Measurements from ENCODE around the gene ZFP36L2. TPM values are rescaled to one million over a fixed set of nuclear protein-coding genes. Genes with fewer than 3 reads are reported as not detected.
A peak's percentile ranks its signal among the peaks of the same experiment; 100 is the strongest.

The ZFP36L2 gene
- total RNA-seq (2014; rRNA removed; shearing (Covaris generic)) (13.8 and 14.4 TPM in 2 replicates), polyA plus RNA-seq (2016; fragmentation: Nextera tagmentation; extraction: Ambion mirVana) (71.7 and 78.2 TPM in 2 replicates)

- Histone ChIP-seq H3K4me1 (ENCODE audit: insufficient read depth) (peaks cover 23% of the 10 kb centered on the region), H3F3A (ENCODE audit: insufficient read depth) (peaks cover 42% of the 10 kb centered on the region), H3K9me2 (ENCODE audit: insufficient read depth) (no peaks in the 10 kb centered on the region), H3K9me3 (ENCODE audit: low read depth) (no peaks in the 10 kb centered on the region), H3K36me3 (ENCODE audit: low read depth) (peaks cover 22% of the 10 kb centered on the region), H3K9ac (peak within 1 kb of the TSS; percentile 96), H3K79me2 (ENCODE audit: insufficient read depth) (peaks cover 43% of the 10 kb centered on the region), H2AFZ (peak within 1 kb of the TSS; percentile 46), H3K27ac (peak within 1 kb of the TSS; percentile 93), H3K4me3 (peak within 1 kb of the TSS; percentile 97), H3K4me2 (ENCODE audit: unreplicated experiment) (peak within 1 kb of the TSS; percentile 93), H3K27me3 (replicated peaks; ENCODE audit: insufficient read depth) (no peaks in the 10 kb centered on the region), H4K20me1 (ENCODE audit: insufficient read depth) (no peaks in the 10 kb centered on the region)
- WGBS, 2 experiments (ENCODE audit: low coverage in 1 of 2, low lambda C conversion rate in 2 of 2, missing lambda C conversion rate in 2 of 2), result 0 to 1% methylated on average over 14 to 19 of the region's 58 CpGs
- DNase-seq, result peak; percentile 98
- in situ Hi-C loops (cut with MboI), result loop anchor here (10.0 kb wide), 1 partner anchor 252 kb away; no protein-coding TSS in a partner anchor
- no peak for TF ChIP-seq EZH2 (IDR thresholded peaks at IDR 0.05; ENCODE audit: insufficient read depth, poor library complexity, severe bottlenecking)
- no peak for TF ChIP-seq EZH2phosphoT487 (IDR thresholded peaks at IDR 0.05; ENCODE audit: insufficient read depth, low read depth)
These were observed at the start of gene ZFP36L2 for GRCh38 chr2:43226558-43226954. Gene ZFP36L2, minus strand, starts transcription at chr2:43226606. Its CDS starts 291 bp downstream, at chr2:43226315.

GRCh38 chr2:43274721-43275120 lies 48.3 kb upstream of the ZFP36L2 start:
- Histone ChIP-seq H3K4me1 (ENCODE audit: insufficient read depth) (peaks cover 35% of the 10 kb centered on the region), H3F3A (ENCODE audit: insufficient read depth) (peaks cover 17% of the 10 kb centered on the region), H2AFZ (no peak overlapping the region), H3K9ac (no peak overlapping the region), H3K9me3 (ENCODE audit: low read depth) (no peaks in the 10 kb centered on the region), H3K4me3 (no peak overlapping the region), H3K4me2 (ENCODE audit: unreplicated experiment) (no peak overlapping the region), H3K9me2 (ENCODE audit: insufficient read depth) (no peaks in the 10 kb centered on the region), H3K27me3 (replicated peaks; ENCODE audit: insufficient read depth) (no peaks in the 10 kb centered on the region), H3K79me2 (ENCODE audit: insufficient read depth) (no peaks in the 10 kb centered on the region), H3K36me3 (ENCODE audit: low read depth) (0 out of 2 replicates have a peak, but pooled peaks cover 6% of the 10 kb centered on the region), H3K27ac (no peak overlapping the region), H4K20me1 (ENCODE audit: insufficient read depth) (no peaks in the 10 kb centered on the region)
- no peak for TF ChIP-seq EZH2phosphoT487 (IDR thresholded peaks at IDR 0.05; ENCODE audit: insufficient read depth, low read depth)
- no peak for TF ChIP-seq EZH2 (IDR thresholded peaks at IDR 0.05; ENCODE audit: insufficient read depth, poor library complexity, severe bottlenecking)
- WGBS, 2 experiments (ENCODE audit: low coverage in 1 of 2, low lambda C conversion rate in 2 of 2, missing lambda C conversion rate in 2 of 2), result 86 to 89% methylated on average over 4 of the region's 4 CpGs
- in situ Hi-C loops (cut with MboI), result no loop called here
- no peak for DNase-seq

- peak; percentile 69 for DNase-seq
- Histone ChIP-seq H3K4me2 (ENCODE audit: unreplicated experiment) (peak overlapping the region; percentile 36), H3K36me3 (ENCODE audit: low read depth) (no peaks in the 10 kb centered on the region), H3K9ac (no peak overlapping the region; the same call in 1 of the 2 replicates), H3K4me3 (no peak overlapping the region), H3K4me1 (ENCODE audit: insufficient read depth) (peaks cover 41% of the 10 kb centered on the region), H2AFZ (no peak overlapping the region), H3K27ac (peak overlapping the region; percentile 64), H3F3A (ENCODE audit: insufficient read depth) (peaks cover 22% of the 10 kb centered on the region), H3K27me3 (replicated peaks; ENCODE audit: insufficient read depth) (no peaks in the 10 kb centered on the region), H4K20me1 (ENCODE audit: insufficient read depth) (no peaks in the 10 kb centered on the region), H3K79me2 (ENCODE audit: insufficient read depth) (no peaks in the 10 kb centered on the region), H3K9me3 (ENCODE audit: low read depth) (no peaks in the 10 kb centered on the region), H3K9me2 (ENCODE audit: insufficient read depth) (no peaks in the 10 kb centered on the region)
- WGBS, 2 experiments (ENCODE audit: low coverage in 1 of 2, low lambda C conversion rate in 2 of 2, missing lambda C conversion rate in 2 of 2), result 53 to 54% methylated on average over 4 of the region's 4 CpGs
- TF ChIP-seq EZH2 (IDR thresholded peaks at IDR 0.05; ENCODE audit: insufficient read depth, poor library complexity, severe bottlenecking) (no peak), EZH2phosphoT487 (IDR thresholded peaks at IDR 0.05; ENCODE audit: insufficient read depth, low read depth) (no peak)
- in situ Hi-C loops (cut with MboI), result no loop called here
These were observed 47.6 kb upstream of the ZFP36L2 start for GRCh38 chr2:43274055-43274454.

- in situ Hi-C loops (cut with MboI), result no loop called here
- H3K4me1 ChIP-seq (ENCODE audit: insufficient read depth), result peaks cover 44% of the 10 kb centered on the region
- peak overlapping the region; percentile 64 for H3K27ac ChIP-seq
These were observed 47.1 kb upstream of the ZFP36L2 start for GRCh38 chr2:43273529-43273928.

More at GRCh38 chr2:43273529-43273928, 47.1 kb upstream of the ZFP36L2 start:
- H2AFZ ChIP-seq, result no peak overlapping the region
- peak overlapping the region; percentile 36 for H3K4me2 ChIP-seq (ENCODE audit: unreplicated experiment)
- no peak overlapping the region for H3K4me3 ChIP-seq
- no peaks in the 10 kb centered on the region for H3K79me2 ChIP-seq (ENCODE audit: insufficient read depth)
- no peak for TF ChIP-seq EZH2 (IDR thresholded peaks at IDR 0.05; ENCODE audit: insufficient read depth, poor library complexity, severe bottlenecking)
- no peak for TF ChIP-seq EZH2phosphoT487 (IDR thresholded peaks at IDR 0.05; ENCODE audit: insufficient read depth, low read depth)
- no peaks in the 10 kb centered on the region for H3K27me3 ChIP-seq (replicated peaks; ENCODE audit: insufficient read depth)
- no peaks in the 10 kb centered on the region for H3K9me2 ChIP-seq (ENCODE audit: insufficient read depth)
- 6% methylated on average over 4 of the region's 4 CpGs for WGBS, 2 experiments (ENCODE audit: low coverage in 1 of 2, low lambda C conversion rate in 2 of 2, missing lambda C conversion rate in 2 of 2)
- no peaks in the 10 kb centered on the region for H3K9me3 ChIP-seq (ENCODE audit: low read depth)
- no peaks in the 10 kb centered on the region for H3K36me3 ChIP-seq (ENCODE audit: low read depth)
- H3F3A ChIP-seq (ENCODE audit: insufficient read depth), result peaks cover 26% of the 10 kb centered on the region
- no peaks in the 10 kb centered on the region for H4K20me1 ChIP-seq (ENCODE audit: insufficient read depth)
- DNase-seq, result peak; percentile 84
- peak overlapping the region; percentile 25; the same call in 1 of the 2 replicates for H3K9ac ChIP-seq

All from GM23248 (cell line).